Natural killer cell treated with Interleukin-12 subunit alpha and Interleukin-12 subunit beta and Interleukin-15 and Interleukin-18, amount 100 ng/mL, for 72 hours (primary cell): Measurements from ENCODE around the gene PCGF2. TPM values are rescaled to one million over a fixed set of nuclear protein-coding genes. Genes with fewer than 3 reads are reported as not detected.

ENCODE experiments used
- total RNA-seq, 2 donors: library from RNA; stranded (reverse); gene quantifications; one replicate each; pipeline ENCODE4 v1.2.3, GENCODE V29; 2022

PCGF2 gene
- total RNA-seq, 2 donors from 2014 or later: not detected

Other genes starting within 250 kb of the PCGF2 start
- gene SRCIN1, start 142.4 kb downstream of the PCGF2 start, total RNA-seq: under 1 TPM; 0.05 to 0.28 TPM
- gene EPOP, start 73.4 kb downstream of the PCGF2 start, total RNA-seq: 10 to 100 TPM; 20.5 to 41.0 TPM
- 100 to 1,000 TPM; 319 to 324 TPM for gene MLLT6, start 43.1 kb downstream of the PCGF2 start, total RNA-seq
- 10 to 100 TPM; 48.3 to 58.7 TPM for gene CISD3, start 18.0 kb downstream of the PCGF2 start, total RNA-seq
- 100 to 1,000 TPM; 288 to 306 TPM for gene PSMB3, start 4.4 kb upstream of the PCGF2 start, total RNA-seq
- 10 to 100 TPM; 25.4 to 33.2 TPM for gene PIP4K2B, start 51.2 kb upstream of the PCGF2 start, total RNA-seq
- 10 to 100 TPM; 36.8 to 39.3 TPM for gene CWC25, start 77.0 kb upstream of the PCGF2 start, total RNA-seq
- gene RPL23, start 105.4 kb upstream of the PCGF2 start, total RNA-seq: 1,000 to 10,000 TPM; 1,120 to 1,259 TPM
- 100 to 1,000 TPM; 214 to 390 TPM for gene LASP1, start 121.7 kb upstream of the PCGF2 start, total RNA-seq
- gene FBXO47, start 219.1 kb upstream of the PCGF2 start, total RNA-seq: under 1 TPM in 1 of 2 donors, not detected in 1; 0.12 TPM